Gastroesophageal sphincter (tissue), 3 donors: ENCODE data around the gene PIGU.

Source experiments
- POLR2AphosphoS5 ChIP-seq: sonication (generic); formaldehyde crosslinking; IDR thresholded peaks from one replicate; pipeline ENCODE4 v1.6.1; 2017; ENCODE audit warnings: antibody characterized with exemption
- TF ChIP-seq, protein P1 (sequence below), 4 experiments: fragments of 200-600 bp in 2 of 4; fragments of 450-650 bp in 2 of 4; sonication (generic) in 1 of 4; IDR thresholded peaks; one replicate each; pipeline ENCODE4 v1.5.1; 2017 to 2019; ENCODE audit warnings: antibody characterized with exemption in 4 of 4, mild to moderate bottlenecking in 2 of 4, moderate library complexity in 2 of 4

DNA sequence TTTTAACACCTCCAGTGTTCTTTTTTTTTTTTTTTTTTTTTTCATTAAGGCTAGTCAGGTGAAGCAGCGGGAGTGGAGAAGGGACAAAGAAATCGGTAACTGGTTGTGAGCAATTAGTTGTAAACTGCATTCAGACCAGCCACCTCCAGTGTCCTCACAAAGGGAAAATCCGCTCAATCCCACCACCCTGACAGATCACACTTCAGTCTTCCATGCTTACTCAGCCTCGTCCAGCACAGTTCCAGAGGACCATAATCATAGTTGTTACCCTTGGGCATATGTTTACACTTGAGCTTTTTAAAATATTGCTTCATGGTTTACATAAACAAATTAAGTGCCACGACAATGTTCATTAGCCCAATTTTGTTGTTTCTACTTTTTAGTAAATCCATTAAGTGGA lies 150.4 kb downstream of the PIGU start:
- TF ChIP-seq, protein P1, sequence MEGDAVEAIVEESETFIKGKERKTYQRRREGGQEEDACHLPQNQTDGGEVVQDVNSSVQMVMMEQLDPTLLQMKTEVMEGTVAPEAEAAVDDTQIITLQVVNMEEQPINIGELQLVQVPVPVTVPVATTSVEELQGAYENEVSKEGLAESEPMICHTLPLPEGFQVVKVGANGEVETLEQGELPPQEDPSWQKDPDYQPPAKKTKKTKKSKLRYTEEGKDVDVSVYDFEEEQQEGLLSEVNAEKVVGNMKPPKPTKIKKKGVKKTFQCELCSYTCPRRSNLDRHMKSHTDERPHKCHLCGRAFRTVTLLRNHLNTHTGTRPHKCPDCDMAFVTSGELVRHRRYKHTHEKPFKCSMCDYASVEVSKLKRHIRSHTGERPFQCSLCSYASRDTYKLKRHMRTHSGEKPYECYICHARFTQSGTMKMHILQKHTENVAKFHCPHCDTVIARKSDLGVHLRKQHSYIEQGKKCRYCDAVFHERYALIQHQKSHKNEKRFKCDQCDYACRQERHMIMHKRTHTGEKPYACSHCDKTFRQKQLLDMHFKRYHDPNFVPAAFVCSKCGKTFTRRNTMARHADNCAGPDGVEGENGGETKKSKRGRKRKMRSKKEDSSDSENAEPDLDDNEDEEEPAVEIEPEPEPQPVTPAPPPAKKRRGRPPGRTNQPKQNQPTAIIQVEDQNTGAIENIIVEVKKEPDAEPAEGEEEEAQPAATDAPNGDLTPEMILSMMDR (IDR thresholded peaks at IDR 0.05), result no peak
- TF ChIP-seq POLR2AphosphoS5, result no peak
